ENCODE results near the gene AFAP1L2.

AFAP1L2 gene

GRCh38 chr10:114313866-114314265 is 90.4 kb downstream of the AFAP1L2 start:
- DNase-seq (ENCODE audit: low read depth, low spot score), result no peak

DNA sequence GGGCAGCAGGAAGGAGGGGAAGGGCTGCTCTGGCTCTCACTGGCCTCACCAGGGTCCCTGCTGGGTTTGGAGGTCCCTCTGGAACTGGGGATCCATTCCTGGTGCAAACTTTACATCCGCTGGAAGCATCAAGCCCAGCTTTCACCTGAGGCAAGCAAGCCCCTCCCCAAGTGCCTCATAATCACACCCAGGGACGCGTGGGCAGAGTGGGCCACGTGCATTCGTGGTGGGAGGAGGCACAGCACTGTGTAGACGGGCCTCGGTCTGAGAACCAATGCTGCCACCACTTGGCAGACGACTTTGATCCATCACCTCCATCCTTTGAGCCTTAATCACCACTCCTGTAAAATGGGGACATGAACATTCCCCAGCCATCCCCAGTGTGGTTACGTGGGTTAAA is 91.2 kb downstream of the AFAP1L2 start:
- DNase-seq (ENCODE audit: low read depth, low spot score), result no peak

DNA sequence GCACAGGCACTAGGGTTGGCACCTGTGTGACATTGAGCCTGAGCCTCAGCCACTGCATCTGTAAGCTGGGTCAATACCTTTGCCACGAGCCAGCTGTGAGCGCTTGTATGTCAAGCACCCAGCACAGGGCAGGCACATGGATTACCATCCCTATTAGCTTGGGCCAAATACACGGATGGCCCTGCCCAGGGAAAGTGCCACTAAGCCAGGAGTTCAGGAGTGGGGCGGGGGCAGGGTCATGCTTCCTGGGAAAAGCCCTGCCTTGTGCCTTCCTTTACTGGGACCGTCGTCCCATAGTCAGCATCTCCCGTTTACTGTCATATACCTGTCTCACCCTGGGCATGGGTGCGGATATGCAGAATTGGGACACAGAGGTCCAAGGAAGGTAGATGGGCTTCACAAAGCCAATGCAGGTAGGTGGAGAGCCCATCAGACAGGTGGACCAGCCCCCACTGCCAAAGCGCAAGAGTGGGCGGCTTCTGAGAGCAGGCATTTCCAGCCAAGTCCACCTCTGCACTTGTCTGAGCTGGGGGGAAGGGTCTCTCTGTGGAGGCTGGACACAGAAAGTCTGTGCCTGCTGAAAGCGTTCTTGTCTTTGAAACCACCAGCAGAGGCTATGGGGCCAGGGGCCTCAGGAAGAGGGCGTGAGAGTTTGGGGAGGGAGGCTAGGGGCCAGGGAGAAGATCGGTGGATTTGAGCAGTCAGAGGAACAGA is 92.6 kb downstream of the AFAP1L2 start:
- no peak for DNase-seq (ENCODE audit: low read depth, low spot score)

DNA sequence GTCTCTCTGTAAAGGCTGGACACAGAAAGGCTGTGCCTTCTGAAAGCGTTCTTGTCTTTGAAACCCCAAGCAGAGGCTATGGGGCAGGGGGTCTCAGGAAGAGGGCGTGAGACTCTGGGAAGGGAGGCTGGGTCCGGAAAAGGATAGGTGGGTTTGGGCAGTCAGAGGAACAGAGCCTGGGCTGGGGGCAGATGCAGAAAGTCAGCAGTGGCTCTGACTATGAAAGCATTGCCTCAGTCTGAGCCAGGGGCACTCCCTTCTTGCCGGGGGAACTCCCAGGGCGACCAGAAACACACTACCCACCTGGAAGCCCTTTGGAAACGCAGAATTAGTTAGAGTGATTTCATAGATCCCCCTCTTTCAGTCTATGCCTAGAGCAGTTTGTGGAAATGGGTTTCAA is 93.3 kb downstream of the AFAP1L2 start:
- no peak for DNase-seq (ENCODE audit: low read depth, low spot score)

- no peak for DNase-seq (ENCODE audit: low read depth, low spot score)
Observed at GRCh38 chr10:114310346-114310745, 94.0 kb downstream of the AFAP1L2 start.

DNA sequence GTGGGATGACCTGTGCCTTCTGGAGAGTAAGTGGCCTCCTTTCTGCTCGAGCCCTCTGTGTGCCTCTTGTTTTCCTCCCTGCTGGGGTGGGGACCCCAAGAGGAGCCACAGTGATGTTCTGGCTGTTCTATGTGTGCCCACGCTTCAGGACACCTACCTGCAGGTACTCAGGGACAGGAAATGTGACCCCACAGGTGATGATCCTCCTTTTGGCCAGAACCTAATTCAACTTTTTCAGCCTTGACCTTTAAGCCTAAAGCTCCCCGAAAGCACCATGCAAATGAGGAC is 95.0 kb downstream of the AFAP1L2 start:
- no peak for DNase-seq (ENCODE audit: low read depth, low spot score)

DNA sequence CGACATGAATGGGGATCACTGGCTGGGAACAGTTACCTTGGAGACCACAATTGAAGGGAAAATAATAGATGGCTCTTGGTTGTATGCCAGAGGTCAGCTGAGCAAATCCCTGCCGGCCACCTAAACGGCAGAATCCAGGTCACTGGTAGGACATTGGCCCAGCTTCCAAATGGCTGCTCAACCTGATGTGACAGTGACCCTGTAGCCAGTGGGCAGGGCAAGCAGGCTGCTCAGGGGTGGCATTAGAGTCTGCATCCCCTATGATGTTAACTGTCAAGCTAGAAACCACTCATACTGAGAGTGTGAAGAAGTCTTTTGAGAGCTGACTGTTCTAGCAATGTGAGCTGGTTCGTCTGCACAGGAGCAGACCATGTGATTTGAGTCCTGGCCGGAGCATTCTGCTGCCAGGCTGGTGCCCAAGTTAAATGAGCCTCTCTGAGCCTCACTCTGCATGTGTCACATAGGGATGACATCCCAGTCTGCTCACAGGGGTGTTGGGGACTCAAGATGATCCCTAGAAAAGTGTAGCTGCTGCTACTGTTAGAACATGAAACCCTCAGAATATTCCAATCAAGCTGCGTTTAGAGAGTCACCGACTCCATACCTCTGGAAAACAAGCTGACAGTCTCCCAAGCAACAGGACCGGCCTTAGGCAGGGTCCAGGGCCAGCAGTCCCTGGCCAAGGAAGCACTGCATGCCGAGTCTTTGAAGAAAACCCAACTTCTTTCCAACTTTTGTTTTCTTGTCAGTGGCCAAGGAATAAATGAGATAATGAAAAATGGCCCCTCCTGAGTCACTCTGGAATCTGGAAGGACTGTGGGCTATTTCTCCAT is 95.6 kb downstream of the AFAP1L2 start:
- peak; percentile 68 for DNase-seq (ENCODE audit: low read depth, low spot score)

GRCh38 chr10:114307731-114308130 is 96.6 kb downstream of the AFAP1L2 start:
- no peak for DNase-seq (ENCODE audit: low read depth, low spot score)

GRCh38 chr10:114306116-114306973 is 98.0 kb downstream of the AFAP1L2 start:
- peak; percentile 95 for DNase-seq (ENCODE audit: low read depth, low spot score)

DNA sequence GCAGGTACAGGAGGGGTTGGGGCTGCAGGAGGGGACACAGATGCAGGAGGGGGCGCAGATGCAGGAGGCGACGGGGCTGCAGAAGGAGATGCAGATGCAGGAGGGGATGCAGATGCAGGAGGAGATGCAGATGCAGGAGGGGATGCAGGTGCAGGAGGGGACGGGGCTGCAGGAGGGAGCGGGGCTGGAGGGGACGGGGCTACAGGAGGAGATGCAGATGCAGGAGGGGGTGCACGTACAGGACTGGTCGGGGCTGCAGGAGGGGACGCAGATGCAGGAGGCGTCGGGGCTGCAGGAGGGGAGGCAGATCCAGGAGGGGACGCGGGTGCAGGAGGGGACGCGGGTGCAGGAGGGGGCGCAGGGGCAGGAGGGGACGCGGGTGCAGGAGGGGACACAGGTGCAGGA is 98.8 kb downstream of the AFAP1L2 start:
- DNase-seq (ENCODE audit: low read depth, low spot score), result no peak

DNA sequence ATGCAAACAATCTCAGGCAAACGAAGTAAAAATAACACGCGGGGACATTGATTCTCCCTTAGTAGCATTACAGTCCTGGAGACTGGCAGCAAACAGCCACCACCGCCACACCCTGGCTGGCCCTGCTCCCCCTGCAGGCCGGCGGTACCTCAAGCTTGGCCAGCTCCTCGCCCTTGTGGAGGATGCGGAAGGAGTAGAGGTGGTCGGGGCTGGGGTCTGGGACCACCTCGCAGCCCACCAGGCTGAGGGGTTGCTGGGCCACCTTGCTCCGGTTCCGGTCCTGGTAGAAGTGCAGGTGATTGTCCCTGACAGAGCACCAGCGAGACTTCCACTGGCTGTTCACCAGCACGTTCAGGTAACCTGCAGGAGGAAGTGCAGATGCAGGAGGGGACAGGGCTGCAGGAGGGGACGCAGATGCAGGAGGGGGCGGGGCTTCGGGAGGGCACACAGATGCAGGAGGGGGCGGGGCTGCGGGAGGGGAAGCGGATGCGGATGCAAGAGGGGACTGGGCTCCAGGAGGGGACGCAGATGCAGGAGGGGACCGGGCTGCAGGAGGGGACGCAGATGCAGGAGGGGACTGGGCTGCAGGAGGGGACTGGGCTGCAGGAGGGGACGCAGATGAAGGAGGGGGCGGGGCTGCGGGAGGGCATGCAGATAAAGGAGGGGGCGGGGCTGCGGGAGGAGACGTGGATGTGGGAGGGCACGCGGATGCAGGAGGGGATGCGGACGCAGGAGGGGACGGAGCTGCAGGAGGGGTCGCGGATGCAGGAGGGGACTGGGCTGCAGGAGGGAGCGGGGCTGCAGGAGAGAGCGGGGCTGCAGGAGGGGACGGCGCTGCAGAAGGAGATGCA is 99.5 kb downstream of the AFAP1L2 start:
- no peak for DNase-seq (ENCODE audit: low read depth, low spot score)

DNA sequence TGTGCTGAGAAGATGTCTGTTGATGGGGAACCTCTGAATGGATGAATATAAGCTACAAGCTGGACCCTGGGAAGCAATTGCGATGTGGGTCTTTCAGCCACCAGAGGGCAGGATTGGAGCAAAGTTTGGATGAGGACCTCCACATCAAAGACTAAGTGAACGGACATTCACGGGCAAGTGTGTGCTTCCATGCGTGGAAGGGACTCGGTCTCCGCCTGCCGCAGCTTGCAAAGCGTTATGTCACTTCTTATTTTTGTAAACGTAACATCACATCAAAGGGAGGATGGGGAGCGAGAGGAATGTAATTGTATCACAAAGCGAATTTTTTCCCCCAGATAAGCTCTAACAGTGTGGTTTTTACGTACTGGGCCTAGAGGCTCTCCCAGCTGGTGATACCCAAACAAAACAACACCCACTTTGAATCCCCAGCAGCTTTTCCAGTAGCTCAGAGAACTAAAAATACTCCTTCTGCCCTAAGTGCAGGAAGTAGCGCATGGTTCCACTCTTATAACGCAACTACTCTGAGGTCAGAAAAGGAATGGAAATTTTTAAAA is 100.2 kb downstream of the AFAP1L2 start:
- DNase-seq (ENCODE audit: low read depth, low spot score), result peak; percentile 94

DNA sequence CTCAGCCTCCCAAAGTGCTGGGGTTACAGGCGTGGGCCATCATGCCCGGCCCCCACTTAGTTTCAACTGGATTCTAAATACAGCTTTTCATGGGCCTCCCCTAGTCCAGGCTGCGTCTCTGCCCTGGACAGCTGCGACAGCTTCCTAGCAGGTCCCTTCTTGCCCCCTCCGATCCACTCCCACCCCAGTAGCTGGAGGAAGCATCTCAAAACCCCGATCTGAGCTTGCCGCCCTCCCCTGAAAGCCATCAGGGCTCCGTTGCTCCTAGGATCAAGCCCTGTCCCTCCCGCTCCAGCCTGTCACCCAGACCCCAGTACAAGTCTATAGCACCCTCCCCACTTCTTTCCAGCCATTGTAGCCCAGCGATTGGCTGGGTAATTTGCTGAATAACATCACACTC is 100.7 kb downstream of the AFAP1L2 start:
- DNase-seq (ENCODE audit: low read depth, low spot score), result no peak

- peak; percentile 32 for DNase-seq (ENCODE audit: low read depth, low spot score)
Observed at GRCh38 chr10:114301951-114302710, 102.2 kb downstream of the AFAP1L2 start.

DNA sequence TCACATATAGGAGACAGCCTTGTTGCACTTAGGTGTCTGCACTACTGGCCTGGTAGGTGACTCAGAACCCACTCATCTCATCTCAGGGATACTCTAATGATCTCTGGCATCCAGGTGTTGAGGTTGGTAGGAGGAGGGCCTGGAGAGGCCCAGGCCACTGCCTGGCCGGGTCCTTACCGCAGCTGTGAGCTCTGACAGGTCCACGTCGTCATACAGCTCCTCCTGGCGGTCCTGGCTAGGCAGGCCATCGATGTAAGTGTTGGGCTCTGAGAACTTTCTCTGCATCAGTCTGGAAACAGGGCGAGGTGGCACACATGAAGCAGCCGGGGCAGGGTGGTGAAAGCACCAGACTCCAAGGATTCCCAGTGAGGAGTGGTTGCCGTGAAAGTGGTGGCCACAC is 103.1 kb downstream of the AFAP1L2 start:
- DNase-seq (ENCODE audit: low read depth, low spot score), result no peak

GRCh38 chr10:114300036-114300645 is 104.2 kb downstream of the AFAP1L2 start:
- no peak for DNase-seq (ENCODE audit: low read depth, low spot score)

DNA sequence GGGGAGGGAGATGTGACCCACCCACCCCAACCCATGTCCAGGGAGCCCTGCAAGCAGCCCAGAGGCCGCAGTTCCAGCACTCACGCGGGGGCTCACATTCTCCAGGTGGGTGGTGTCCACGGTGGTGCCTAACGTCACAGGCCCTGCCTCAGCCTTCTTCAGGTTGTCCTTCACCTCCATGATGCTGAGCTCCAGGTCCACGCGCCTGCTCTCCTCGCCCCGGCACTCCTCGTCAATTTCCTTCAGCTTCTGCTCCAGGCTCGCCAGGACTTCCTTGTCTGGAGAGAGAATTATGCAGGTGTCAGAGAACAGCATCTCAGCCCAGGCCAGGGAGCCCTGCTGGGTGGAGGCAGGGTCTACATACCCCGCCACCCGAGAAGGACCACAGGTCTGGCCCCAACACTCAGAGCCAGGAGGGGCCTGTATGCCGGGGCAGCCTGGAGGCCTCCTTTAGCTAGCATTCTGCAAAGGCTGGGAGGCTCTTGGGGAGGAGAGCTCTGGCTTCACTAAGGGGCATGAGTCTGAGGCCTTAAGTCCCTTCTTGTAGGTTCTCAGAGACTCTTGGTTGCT is 107.1 kb downstream of the AFAP1L2 start:
- no peak for DNase-seq (ENCODE audit: low read depth, low spot score)

GRCh38 chr10:114295393-114295792 is 108.9 kb downstream of the AFAP1L2 start:
- no peak for DNase-seq (ENCODE audit: low read depth, low spot score)

- DNase-seq (ENCODE audit: low read depth, low spot score), result no peak
Observed at GRCh38 chr10:114294549-114294948, 109.8 kb downstream of the AFAP1L2 start.

DNA sequence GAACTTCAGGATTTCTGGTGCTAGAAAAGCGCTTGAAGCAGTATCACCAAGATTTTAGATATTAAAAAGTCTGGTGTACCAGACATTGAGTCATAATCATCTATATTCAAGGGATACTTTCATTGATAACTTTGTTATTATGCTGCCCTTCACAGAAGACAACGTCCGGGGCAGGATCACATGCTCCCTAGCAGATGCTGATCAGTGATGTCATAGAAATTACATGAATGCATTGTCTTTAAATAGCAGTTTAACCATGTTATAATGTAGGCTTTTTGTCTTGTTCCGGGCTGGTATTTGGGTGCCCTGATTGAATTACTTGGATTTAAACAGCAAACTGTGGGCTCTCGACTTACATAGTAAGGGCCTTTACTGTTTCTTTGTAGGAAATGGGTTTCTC is 111.2 kb downstream of the AFAP1L2 start:
- no peak for DNase-seq (ENCODE audit: low read depth, low spot score)
